ENCODE data around the gene SLC30A2.

Gene SLC30A2

DNA sequence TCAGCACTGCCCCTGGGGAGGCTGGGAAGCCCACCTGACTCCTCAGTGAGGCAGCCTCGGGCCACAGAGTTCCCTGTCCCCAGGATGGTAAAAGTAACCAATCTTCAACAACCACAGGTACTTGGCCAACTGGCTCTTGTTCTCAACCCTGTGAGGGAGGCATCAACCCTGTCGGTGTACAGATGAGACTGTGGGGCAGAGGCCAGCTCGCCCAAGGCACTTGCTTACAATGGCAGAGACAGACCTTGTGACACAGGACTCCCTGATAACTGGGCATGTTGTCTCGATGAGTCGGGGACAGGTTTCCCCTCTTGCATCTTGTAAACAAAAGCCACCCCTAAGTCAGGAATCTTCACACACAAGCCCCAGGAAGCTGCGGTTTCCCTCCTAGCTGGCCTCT lies 8.0 kb downstream of the SLC30A2 start:
- DNase-seq = no peak

GRCh38 chr1:26036756-26037281 lies 9.1 kb downstream of the SLC30A2 start:
- DNase-seq = no peak

- DNase-seq = peak in 1 of 2 experiments; percentile 48
These were observed 9.8 kb downstream of the SLC30A2 start for GRCh38 chr1:26035959-26036755.

DNA sequence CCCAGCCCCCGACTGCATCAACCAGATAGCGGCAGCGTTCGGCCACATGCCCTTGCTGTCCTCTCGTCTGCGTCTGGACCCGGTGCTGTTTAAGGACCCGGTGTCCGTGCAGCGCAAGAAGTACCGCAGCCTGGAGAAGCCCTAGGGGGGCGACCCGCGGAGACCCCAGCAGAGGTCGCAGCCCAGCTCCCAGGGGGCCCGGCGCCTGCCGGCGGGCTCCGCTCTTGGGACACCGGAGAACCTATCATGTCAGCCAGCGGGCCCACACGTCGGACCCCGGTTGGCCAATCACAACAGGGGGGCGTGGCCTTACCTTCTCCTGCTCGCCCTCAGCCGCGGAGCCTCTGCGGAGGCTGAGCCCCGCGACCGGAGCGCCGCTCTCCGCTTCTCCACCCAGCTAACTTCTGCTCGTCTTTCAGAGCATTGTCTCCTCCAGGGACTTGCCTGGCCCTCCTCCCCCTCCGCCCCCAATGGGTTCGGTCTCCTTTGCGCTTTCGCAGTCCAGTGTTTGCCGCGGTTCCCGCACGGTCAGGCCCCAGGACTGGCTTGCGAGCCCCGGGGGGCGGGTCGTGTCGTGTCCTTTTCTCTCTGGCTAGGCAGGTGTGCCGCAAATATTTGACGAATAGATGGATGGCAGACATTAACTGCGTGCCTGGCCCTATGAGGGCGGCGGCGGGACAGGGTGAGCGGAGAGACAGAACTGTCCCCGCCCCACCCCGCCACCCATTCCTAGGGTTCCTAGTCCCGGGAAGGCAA lies 10.5 kb downstream of the SLC30A2 start:
- peak; percentile 20 to 86 for DNase-seq

DNA sequence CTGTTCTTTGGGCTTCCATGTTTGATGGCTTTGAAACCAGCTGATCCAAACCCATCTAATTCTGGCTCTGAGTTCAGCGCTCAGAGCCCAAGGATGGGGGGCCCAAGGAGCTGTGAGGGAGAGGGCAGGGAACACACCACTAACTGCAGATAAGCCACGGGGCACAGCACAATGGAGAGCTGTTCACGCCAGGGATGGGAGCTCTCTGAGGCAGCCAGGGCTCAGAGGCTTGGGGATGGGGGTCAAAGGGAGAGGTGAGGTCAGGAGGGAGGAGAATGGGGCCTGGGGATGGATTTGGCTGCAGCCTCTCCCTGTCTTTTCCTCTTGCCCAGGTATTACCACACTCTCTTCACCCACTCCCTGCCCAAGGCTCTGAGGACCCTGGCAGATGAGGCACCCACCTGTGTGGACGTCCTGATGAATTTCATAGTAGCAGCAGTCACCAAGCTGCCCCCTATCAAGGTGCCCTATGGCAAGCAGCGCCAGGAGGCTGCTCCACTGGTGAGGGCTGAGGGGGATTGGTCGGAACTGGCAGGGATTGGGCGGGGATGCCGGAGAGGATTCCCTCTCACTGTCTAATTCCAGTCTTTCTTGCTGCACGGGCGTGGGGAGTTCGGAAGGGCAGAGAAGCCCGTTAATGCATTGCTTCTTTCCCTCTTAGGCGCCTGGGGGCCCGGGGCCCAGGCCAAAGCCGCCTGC lies 11.3 kb downstream of the SLC30A2 start:
- DNase-seq = no peak

- DNase-seq = no peak
These were observed 13.1 kb downstream of the SLC30A2 start for GRCh38 chr1:26032656-26033357.

DNA sequence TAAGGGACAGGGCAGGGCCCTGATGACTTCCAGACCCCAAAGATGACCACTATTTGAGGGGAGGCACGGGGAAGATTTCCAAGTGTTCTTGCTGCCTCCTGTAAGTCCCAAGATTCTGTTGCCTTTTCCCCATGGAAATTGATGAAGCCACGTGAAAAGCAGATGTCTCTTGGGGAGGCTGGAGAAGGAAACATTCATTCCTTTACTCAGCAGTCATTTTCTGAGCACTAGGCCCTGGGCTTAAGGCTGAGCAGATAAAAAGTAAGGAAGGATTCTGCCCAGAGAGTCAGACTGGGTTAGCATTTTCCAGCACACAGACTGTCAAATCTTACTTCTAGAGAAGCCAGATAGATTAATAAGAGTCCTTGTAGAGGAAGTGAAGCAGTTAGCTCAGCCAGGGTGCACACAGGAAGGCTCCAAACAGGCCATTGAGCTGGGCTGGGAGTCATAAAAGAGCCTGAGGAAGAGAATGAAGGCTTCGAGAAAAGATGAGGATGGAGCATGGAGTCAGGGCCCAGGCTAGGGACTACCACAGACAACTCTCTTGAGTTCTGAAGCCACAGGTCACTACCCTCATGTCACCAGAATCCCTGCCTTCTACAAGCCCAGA lies 14.2 kb downstream of the SLC30A2 start:
- DNase-seq = no peak

- no peak for DNase-seq
These were observed 14.7 kb downstream of the SLC30A2 start for GRCh38 chr1:26031196-26031595.

DNA sequence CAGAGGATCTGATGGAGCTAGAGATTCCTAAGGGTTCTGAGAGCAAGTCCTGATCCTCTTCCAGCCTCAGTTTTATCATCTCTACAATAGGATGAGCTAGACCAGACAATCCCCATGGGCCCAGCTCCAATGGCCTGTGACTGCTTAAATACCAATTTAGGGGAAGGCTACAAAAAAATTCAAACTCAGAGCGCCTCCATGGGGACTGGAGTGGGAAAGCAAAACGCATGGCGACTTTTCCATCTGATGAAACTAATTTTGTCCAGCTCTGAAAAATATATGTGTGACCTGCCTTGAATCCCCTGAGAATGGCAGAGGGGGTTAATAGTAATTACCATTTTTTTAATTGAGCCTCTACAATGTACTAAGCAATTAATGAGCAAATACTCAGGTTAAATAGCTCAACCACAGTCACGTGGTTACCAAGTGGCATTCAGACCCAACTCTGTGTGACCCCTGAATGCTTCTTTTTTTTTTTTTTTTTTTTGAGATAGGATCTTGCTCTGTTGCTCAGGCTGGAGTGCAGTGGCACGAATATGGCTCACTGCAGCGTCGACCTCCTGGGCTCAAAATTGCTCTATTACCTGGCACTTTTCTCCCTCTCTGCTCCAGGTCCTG lies 15.9 kb downstream of the SLC30A2 start:
- DNase-seq = no peak

GRCh38 chr1:26029054-26029863 lies 16.7 kb downstream of the SLC30A2 start:
- no peak for DNase-seq

GRCh38 chr1:26028490-26028980 lies 17.4 kb downstream of the SLC30A2 start:
- DNase-seq = no peak

GRCh38 chr1:26027716-26028489 lies 18.0 kb downstream of the SLC30A2 start:
- DNase-seq = no peak

GRCh38 chr1:26025517-26025916 lies 20.4 kb downstream of the SLC30A2 start:
- no peak for DNase-seq

DNA sequence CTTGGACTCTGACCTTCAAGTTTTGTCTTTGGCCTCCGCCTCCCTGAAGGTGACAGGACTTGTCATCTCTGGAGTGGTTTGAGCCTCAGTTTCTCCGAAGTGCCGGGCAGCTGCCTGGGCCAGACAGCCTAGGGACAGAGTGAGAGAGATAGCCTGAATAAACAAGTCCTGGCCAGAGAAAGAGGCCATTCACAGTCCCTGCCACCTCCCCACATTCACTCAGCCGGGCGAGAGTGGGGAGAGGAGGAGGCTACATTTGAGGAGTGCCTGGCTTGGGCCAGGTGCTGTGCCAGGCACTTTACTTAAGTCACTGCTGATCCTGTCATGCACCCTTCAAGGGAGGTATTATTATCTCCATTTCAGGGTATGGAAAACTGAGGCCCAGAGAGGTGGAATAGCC lies 20.9 kb downstream of the SLC30A2 start:
- no peak for DNase-seq

DNA sequence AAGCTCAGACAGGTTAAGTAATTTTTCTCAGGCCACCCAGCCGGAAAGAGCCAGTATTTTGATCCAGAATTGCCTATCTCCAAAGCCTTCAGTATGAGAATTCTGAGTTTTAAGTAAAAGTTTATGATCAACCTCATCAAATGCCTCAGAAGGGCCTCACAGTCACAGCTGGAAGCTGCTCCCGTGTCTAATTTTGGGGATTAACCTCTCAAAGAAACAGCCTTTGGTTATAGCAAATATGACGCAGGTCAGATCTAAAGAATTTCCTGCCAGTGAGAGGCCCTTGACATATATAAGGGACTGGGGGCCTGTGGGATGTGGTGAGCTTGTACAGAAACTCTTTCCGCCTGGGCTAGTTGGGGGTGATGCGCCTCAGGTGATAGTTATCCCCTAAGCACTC lies 22.1 kb downstream of the SLC30A2 start:
- no peak for DNase-seq

- no peak for DNase-seq
These were observed 22.9 kb downstream of the SLC30A2 start for GRCh38 chr1:26023009-26023408.

- DNase-seq = no peak
These were observed 23.5 kb downstream of the SLC30A2 start for GRCh38 chr1:26022404-26022779.

GRCh38 chr1:26021647-26022403 lies 24.1 kb downstream of the SLC30A2 start, which contains the start of gene EXTL1:
Gene EXTL1, plus strand, starts transcription at chr1:26021775. Its CDS starts 872 bp downstream, at chr1:26022647.
- DNase-seq = no peak
